ENCODE measurements around the gene TSPAN4. TPM values are rescaled to one million over a fixed set of nuclear protein-coding genes. Genes with fewer than 3 reads are reported as not detected.

Gene TSPAN4
- total and polyA plus RNA-seq, 9 of the 15 experiments (the other 6 are each of a cell fraction or from before 2014, with no cell fraction given) = 0.07 to 31.0 (median 15.7) TPM

DNA sequence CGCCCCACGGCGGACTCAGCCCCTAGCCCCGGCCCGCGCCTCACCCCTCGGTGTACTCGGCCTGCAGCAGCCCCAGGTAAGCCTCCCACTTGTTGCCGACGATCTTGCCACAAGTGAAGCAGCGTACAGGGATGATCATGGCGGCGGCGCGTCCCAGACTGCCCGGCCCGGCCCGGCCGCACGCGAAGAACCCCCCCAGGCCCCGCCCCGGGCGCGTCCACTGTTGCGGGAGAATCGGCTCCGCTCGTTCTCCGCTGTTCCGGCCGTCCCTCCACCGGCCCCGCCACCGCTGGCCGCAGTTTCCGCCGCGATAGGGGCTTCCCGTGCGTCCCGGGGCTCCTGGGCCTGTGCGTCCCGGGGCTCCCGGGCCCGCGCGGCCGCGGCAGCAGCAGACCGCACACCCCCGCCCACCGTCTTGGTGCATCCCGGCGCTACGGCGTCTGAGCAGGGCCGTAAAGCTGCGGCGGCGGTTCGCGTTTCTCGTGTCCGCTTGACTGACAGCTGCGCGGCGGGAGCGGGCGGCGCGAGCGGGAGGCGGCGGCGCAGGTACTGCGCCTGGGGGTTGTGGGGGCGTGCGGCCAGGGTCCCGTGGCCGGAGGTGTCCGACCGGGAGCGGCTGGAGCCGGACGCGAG is at the start of gene TSPAN4, which contains the start of gene POLR2L (continued):
- TF ChIP-seq, protein P1, sequence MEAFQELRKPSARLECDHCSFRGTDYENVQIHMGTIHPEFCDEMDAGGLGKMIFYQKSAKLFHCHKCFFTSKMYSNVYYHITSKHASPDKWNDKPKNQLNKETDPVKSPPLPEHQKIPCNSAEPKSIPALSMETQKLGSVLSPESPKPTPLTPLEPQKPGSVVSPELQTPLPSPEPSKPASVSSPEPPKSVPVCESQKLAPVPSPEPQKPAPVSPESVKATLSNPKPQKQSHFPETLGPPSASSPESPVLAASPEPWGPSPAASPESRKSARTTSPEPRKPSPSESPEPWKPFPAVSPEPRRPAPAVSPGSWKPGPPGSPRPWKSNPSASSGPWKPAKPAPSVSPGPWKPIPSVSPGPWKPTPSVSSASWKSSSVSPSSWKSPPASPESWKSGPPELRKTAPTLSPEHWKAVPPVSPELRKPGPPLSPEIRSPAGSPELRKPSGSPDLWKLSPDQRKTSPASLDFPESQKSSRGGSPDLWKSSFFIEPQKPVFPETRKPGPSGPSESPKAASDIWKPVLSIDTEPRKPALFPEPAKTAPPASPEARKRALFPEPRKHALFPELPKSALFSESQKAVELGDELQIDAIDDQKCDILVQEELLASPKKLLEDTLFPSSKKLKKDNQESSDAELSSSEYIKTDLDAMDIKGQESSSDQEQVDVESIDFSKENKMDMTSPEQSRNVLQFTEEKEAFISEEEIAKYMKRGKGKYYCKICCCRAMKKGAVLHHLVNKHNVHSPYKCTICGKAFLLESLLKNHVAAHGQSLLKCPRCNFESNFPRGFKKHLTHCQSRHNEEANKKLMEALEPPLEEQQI (IDR thresholded peaks at IDR 0.05) = no peak
- TF ChIP-seq SUPT5H (IDR thresholded peaks at IDR 0.05) (peak; percentile 93), ZNF644 (tag; IDR thresholded peaks at IDR 0.05; ENCODE audit: low read depth) (no peak), TFE3 (CRISPR knock-in tag; IDR thresholded peaks at IDR 0.05) (peak; percentile 1; the same call in 1 of the 2 replicates), THRAP3 (IDR thresholded peaks at IDR 0.05; ENCODE audit: borderline replicate concordance) (no peak), ZNF584 (CRISPR knock-in tag; IDR thresholded peaks at IDR 0.05; ENCODE audit: low read depth) (no peak)
- TF ChIP-seq, protein P2, sequence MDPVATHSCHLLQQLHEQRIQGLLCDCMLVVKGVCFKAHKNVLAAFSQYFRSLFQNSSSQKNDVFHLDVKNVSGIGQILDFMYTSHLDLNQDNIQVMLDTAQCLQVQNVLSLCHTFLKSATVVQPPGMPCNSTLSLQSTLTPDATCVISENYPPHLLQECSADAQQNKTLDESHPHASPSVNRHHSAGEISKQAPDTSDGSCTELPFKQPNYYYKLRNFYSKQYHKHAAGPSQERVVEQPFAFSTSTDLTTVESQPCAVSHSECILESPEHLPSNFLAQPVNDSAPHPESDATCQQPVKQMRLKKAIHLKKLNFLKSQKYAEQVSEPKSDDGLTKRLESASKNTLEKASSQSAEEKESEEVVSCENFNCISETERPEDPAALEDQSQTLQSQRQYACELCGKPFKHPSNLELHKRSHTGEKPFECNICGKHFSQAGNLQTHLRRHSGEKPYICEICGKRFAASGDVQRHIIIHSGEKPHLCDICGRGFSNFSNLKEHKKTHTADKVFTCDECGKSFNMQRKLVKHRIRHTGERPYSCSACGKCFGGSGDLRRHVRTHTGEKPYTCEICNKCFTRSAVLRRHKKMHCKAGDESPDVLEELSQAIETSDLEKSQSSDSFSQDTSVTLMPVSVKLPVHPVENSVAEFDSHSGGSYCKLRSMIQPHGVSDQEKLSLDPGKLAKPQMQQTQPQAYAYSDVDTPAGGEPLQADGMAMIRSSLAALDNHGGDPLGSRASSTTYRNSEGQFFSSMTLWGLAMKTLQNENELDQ (CRISPR knock-in tag; IDR thresholded peaks at IDR 0.05; ENCODE audit: borderline replicate concordance) = no peak
- TF ChIP-seq, protein P3, sequence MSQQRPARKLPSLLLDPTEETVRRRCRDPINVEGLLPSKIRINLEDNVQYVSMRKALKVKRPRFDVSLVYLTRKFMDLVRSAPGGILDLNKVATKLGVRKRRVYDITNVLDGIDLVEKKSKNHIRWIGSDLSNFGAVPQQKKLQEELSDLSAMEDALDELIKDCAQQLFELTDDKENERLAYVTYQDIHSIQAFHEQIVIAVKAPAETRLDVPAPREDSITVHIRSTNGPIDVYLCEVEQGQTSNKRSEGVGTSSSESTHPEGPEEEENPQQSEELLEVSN (IDR thresholded peaks at IDR 0.05; ENCODE audit: borderline replicate concordance in 1 of 2, extremely low read depth in 1 of 2, insufficient read depth in 1 of 2, insufficient read length in 1 of 2, low read depth in 1 of 2, low read length in 1 of 2, poor library complexity in 1 of 2, severe bottlenecking in 1 of 2) = peak; percentile 39 to 82
- TF ChIP-seq, protein P4, sequence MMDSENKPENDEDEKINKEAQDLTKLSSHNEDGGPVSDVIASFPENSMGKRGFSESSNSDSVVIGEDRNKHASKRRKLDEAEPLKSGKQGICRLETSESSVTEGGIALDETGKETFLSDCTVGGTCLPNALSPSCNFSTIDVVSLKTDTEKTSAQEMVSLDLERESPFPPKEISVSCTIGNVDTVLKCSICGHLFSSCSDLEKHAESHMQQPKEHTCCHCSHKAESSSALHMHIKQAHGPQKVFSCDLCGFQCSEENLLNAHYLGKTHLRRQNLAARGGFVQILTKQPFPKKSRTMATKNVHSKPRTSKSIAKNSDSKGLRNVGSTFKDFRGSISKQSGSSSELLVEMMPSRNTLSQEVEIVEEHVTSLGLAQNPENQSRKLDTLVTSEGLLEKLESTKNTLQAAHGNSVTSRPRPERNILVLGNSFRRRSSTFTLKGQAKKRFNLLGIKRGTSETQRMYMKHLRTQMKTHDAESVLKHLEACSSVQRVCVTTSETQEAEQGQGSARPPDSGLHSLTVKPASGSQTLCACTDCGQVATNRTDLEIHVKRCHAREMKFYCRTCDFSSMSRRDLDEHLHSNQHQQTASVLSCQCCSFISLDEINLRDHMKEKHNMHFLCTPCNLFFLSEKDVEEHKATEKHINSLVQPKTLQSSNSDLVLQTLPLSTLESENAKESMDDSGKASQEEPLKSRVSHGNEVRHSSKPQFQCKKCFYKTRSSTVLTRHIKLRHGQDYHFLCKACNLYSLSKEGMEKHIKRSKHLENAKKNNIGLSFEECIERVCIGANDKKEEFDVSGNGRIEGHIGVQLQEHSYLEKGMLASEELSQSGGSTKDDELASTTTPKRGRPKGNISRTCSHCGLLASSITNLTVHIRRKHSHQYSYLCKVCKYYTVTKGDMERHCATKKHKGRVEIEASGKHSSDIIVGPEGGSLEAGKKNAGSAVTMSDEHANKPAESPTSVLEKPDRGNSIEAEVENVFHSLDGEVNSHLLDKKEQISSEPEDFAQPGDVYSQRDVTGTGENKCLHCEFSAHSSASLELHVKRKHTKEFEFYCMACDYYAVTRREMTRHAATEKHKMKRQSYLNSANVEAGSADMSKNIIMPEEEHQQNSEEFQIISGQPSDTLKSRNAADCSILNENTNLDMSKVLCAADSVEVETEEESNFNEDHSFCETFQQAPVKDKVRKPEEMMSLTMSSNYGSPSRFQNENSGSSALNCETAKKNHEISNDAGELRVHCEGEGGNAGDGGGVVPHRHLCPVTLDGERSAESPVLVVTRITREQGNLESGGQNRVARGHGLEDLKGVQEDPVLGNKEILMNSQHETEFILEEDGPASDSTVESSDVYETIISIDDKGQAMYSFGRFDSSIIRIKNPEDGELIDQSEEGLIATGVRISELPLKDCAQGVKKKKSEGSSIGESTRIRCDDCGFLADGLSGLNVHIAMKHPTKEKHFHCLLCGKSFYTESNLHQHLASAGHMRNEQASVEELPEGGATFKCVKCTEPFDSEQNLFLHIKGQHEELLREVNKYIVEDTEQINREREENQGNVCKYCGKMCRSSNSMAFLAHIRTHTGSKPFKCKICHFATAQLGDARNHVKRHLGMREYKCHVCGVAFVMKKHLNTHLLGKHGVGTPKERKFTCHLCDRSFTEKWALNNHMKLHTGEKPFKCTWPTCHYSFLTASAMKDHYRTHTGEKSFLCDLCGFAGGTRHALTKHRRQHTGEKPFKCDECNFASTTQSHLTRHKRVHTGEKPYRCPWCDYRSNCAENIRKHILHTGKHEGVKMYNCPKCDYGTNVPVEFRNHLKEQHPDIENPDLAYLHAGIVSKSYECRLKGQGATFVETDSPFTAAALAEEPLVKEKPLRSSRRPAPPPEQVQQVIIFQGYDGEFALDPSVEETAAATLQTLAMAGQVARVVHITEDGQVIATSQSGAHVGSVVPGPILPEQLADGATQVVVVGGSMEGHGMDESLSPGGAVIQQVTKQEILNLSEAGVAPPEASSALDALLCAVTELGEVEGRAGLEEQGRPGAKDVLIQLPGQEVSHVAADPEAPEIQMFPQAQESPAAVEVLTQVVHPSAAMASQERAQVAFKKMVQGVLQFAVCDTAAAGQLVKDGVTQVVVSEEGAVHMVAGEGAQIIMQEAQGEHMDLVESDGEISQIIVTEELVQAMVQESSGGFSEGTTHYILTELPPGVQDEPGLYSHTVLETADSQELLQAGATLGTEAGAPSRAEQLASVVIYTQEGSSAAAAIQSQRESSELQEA (IDR thresholded peaks at IDR 0.05; ENCODE audit: low read depth) = peak; percentile 93

All from K562 (cell line).